ENCODE data around the gene NTN1. TPM values are rescaled to one million over a fixed set of nuclear protein-coding genes. Genes with fewer than 3 reads are reported as not detected.

NTN1 gene
- total RNA-seq, 1 donor from 2014 or later: under 0.01 TPM

DNA sequence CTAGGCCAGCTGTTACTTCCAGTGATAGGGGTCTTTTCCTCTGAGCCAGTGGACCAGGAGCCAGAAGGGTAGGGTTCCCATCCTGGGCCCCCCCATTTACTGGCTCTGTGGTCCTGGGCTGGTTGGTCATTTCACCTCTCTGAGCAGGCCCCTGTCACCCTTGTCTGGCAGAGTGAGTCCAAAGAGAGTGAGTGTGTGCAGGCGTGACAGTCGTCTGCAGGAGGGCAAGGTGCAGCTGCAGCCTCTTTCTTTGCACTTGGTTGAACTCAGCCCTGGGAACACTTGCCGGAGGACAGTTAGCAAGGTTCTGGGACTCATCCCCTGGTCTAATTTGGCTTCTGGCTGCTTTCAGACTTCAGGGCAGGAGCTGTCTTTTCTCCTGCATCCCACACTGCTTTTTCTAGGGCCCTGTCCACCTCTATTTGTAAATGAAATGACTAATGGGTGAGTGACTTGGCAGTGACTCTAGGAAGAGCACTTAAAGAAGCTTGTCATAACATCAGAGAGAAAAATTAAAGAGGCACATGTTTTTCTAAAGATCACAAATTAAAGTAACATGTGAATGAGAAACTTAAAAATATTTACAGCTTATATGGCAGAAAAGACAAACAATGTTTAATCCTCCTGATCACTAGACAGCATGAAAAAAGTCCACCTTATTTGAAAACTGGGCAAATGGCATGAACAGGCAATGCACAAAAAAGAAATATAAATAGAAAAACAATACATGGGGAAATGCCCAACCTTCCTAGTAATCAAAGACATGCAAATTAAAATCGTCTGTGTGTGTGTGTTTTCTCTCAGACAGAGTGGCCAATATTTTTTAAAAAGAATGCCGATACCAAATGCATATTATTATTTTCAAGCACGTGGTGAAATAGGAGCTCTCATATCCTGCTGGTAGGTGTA lies 137.5 kb downstream of the NTN1 start:
- FAIRE-seq (no peak), DNase-seq (ENCODE audit: low read depth) (peak; percentile 33)
- H3K4me3 ChIP-seq (ENCODE audit: low read depth, low read length): no peak overlapping the region
- peaks cover 6% of the 10 kb centered on the region for H3K27me3 ChIP-seq (ENCODE audit: control insufficient read depth, insufficient read depth, low read length)
- no peaks in the 10 kb centered on the region for H3K36me3 ChIP-seq (ENCODE audit: control insufficient read depth, insufficient read depth, low read length)
- TF ChIP-seq, protein P1, sequence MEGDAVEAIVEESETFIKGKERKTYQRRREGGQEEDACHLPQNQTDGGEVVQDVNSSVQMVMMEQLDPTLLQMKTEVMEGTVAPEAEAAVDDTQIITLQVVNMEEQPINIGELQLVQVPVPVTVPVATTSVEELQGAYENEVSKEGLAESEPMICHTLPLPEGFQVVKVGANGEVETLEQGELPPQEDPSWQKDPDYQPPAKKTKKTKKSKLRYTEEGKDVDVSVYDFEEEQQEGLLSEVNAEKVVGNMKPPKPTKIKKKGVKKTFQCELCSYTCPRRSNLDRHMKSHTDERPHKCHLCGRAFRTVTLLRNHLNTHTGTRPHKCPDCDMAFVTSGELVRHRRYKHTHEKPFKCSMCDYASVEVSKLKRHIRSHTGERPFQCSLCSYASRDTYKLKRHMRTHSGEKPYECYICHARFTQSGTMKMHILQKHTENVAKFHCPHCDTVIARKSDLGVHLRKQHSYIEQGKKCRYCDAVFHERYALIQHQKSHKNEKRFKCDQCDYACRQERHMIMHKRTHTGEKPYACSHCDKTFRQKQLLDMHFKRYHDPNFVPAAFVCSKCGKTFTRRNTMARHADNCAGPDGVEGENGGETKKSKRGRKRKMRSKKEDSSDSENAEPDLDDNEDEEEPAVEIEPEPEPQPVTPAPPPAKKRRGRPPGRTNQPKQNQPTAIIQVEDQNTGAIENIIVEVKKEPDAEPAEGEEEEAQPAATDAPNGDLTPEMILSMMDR (IDR thresholded peaks at IDR 0.05; ENCODE audit: insufficient read depth, low read length, severe bottlenecking): no peak

DNA sequence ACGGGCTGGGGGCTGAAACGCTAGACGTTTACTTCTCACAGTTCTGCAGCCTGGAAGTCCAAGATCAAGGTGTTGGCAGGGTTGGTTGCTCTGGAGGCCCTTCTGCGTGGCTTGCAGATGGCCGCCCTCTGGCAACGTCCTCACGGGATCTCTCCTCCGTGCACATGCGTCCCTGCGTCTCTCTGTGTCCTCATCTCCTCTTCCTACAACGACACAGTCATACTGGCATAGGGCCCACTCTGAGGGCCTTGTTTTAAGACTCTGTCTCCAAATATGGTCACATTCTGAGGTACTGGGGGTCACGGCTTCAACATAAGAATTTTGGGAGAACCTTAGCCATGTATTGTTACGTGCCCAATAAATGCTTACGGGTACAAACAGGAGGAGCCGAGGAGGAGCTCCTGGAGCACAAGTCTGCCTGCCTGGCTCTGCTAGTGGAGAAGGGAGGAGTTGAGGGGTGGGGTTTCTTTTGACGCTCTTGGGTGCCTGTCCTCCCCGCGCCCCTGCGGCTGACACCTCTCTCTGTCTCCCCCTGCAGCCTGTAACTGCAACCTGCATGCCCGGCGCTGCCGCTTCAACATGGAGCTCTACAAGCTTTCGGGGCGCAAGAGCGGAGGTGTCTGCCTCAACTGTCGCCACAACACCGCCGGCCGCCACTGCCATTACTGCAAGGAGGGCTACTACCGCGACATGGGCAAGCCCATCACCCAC lies 141.1 kb downstream of the NTN1 start:
- peak; percentile 83 for FAIRE-seq
- H3K36me3 ChIP-seq (ENCODE audit: control insufficient read depth, insufficient read depth, low read length): no peaks in the 10 kb centered on the region
- DNase-seq (ENCODE audit: low read depth): no peak
- peak overlapping the region; percentile 14 for H3K4me3 ChIP-seq (ENCODE audit: low read depth, low read length)
- TF ChIP-seq, protein P1 (IDR thresholded peaks at IDR 0.05; ENCODE audit: insufficient read depth, low read length, severe bottlenecking): peak; percentile 46
- peaks cover 6% of the 10 kb centered on the region for H3K27me3 ChIP-seq (ENCODE audit: control insufficient read depth, insufficient read depth, low read length)

DNA sequence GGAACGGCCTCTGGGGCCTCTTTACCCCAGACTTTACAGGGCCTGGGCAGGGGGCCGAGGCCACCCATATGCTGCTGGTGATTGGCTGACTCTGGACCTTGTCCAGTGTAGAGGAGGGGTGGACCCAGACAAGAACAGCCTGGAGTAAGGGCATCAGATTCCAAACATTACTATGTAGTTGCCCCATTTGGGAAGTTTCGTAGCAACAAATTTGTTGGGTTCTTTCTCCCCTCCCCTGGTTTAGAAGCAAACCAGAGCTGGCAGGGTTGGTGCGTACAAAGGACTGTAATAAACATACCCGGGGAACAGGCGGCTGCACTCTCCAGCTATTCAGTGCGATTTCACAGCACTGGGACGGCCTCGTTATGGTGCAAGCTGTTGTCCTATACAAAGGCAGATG lies 145.5 kb downstream of the NTN1 start:
- DNase-seq (ENCODE audit: low read depth): no peak
- peaks cover 4% of the 10 kb centered on the region for H3K27me3 ChIP-seq (ENCODE audit: control insufficient read depth, insufficient read depth, low read length)
- H3K4me3 ChIP-seq (ENCODE audit: low read depth, low read length): no peak overlapping the region
- H3K36me3 ChIP-seq (ENCODE audit: control insufficient read depth, insufficient read depth, low read length): no peaks in the 10 kb centered on the region
- TF ChIP-seq, protein P1 (IDR thresholded peaks at IDR 0.05; ENCODE audit: insufficient read depth, low read length, severe bottlenecking): no peak
- no peak for FAIRE-seq

DNA sequence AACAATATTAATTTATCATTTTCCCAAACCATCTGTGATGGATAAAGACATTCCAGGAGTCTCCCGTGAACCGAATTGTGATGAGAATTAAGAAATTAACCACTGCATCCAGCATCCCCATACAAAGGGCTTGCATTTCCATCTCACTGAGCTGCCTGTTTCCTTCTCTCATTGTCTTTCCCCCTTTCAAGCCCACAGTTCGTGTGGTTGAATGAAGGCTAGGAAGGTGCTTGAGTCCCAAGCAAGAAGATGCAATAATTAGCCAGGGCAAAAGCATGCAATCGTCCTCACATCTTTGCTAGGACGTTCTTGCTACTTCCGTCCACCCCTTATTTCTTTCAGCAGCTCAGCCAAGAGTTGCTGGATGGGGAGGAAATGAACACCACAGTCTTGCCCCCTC lies 146.1 kb downstream of the NTN1 start:
- DNase-seq (ENCODE audit: low read depth) (no peak), FAIRE-seq (no peak)
- no peaks in the 10 kb centered on the region for H3K27me3 ChIP-seq (ENCODE audit: control insufficient read depth, insufficient read depth, low read length)
- H3K36me3 ChIP-seq (ENCODE audit: control insufficient read depth, insufficient read depth, low read length): no peaks in the 10 kb centered on the region
- no peak overlapping the region for H3K4me3 ChIP-seq (ENCODE audit: low read depth, low read length)
- TF ChIP-seq, protein P1 (IDR thresholded peaks at IDR 0.05; ENCODE audit: insufficient read depth, low read length, severe bottlenecking): no peak

DNA sequence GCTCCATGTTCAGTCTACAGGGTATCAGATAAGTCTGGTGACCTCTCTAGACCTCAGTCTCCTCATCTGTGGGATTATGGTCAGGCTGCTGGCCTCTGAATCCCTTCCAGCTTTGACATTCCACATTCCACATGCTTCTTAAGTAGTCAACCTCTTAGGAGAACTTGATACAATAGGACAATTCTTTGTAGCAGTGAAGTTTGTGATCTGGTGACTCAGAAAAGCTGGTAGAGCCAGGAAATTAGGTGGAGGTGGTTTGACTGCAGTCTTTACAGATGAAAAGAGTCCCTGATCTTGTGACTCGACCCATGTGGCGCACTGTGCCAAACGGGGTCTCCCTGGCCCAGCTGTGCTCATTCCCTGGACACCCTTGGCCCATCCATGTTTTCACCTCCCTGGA lies 147.8 kb downstream of the NTN1 start:
- DNase-seq (ENCODE audit: low read depth) (no peak), FAIRE-seq (no peak)
- TF ChIP-seq, protein P1 (IDR thresholded peaks at IDR 0.05; ENCODE audit: insufficient read depth, low read length, severe bottlenecking): no peak

More for the DNA sequence above, 147.8 kb downstream of the NTN1 start:
- no peaks in the 10 kb centered on the region for H3K36me3 ChIP-seq (ENCODE audit: control insufficient read depth, insufficient read depth, low read length)
- no peaks in the 10 kb centered on the region for H3K27me3 ChIP-seq (ENCODE audit: control insufficient read depth, insufficient read depth, low read length)
- H3K4me3 ChIP-seq (ENCODE audit: low read depth, low read length): no peak overlapping the region

Measured in bronchial epithelial cell (primary cell).